HG03457 (cell line): ENCODE results near the gene SNX1.
A peak's percentile ranks its signal among the peaks of the same experiment; 100 is the strongest.
"Not testable (repeated sequence)": the region's sequence is repeated elsewhere in the genome, so short reads cannot be mapped to it uniquely, and the experiment has no call there.

Source experiments
- ATAC-seq: cut with Tn5 transposase; IDR thresholded peaks from one replicate; pipeline ENCODE4 v1.9.1; 2021; ENCODE audit warnings: moderate number of reproducible peaks; ENCODE audit not compliant: unreplicated experiment

The SNX1 gene

GRCh38 chr15:64071931-64072765 is 23.6 kb upstream of the SNX1 start:
- no peak for ATAC-seq

GRCh38 chr15:64072812-64073211 is 23.0 kb upstream of the SNX1 start:
- no peak for ATAC-seq

GRCh38 chr15:64073496-64073895 is 22.3 kb upstream of the SNX1 start:
- ATAC-seq: not testable (repeated sequence)

- ATAC-seq: no peak
Measured at GRCh38 chr15:64082757-64083156, 13.0 kb upstream of the SNX1 start.

- no peak for ATAC-seq
Measured at GRCh38 chr15:64089543-64090280, 6.1 kb upstream of the SNX1 start.

- ATAC-seq: no peak
Measured at GRCh38 chr15:64090527-64090926, 5.3 kb upstream of the SNX1 start.

GRCh38 chr15:64092075-64092820 is 3.5 kb upstream of the SNX1 start:
- no peak for ATAC-seq

GRCh38 chr15:64092864-64093626 is 2.7 kb upstream of the SNX1 start:
- ATAC-seq: peak; percentile 29

- ATAC-seq: peak; percentile 50
Measured at GRCh38 chr15:64093627-64094417, 2.0 kb upstream of the SNX1 start, which contains the start of gene CIAO2A. CIAO2A (minus strand) TSS chr15:64093838; CDS start chr15:64093768, 70 bp downstream.

GRCh38 chr15:64095431-64095794 is 369 bp upstream of the SNX1 start:
- no peak for ATAC-seq

GRCh38 chr15:64096668-64097384 is 1.0 kb downstream of the SNX1 start:
- no peak for ATAC-seq

- ATAC-seq: no peak
Measured at GRCh38 chr15:64099379-64099778, 3.6 kb downstream of the SNX1 start.

GRCh38 chr15:64100958-64101357 is 5.2 kb downstream of the SNX1 start:
- ATAC-seq: no peak

GRCh38 chr15:64102497-64102896 is 6.7 kb downstream of the SNX1 start:
- ATAC-seq: no peak

- ATAC-seq: no peak
Measured at GRCh38 chr15:64105113-64105704, 9.4 kb downstream of the SNX1 start.

GRCh38 chr15:64107337-64107736 is 11.6 kb downstream of the SNX1 start:
- no peak for ATAC-seq

GRCh38 chr15:64110108-64110701 is 14.4 kb downstream of the SNX1 start:
- not testable (repeated sequence) for ATAC-seq

GRCh38 chr15:64110950-64111678 is 15.3 kb downstream of the SNX1 start:
- ATAC-seq: no peak
